Stimulated activated CD8-positive, alpha-beta memory T cell treated with anti-CD3 and anti-CD28 coated beads, Interleukin-12 subunit alpha, Interleukin-12 subunit beta, amount 100 ng/mL, for 4 hours (primary cell): Measurements from ENCODE around the gene SLC1A7.

Source experiments
- DNase-seq: peaks from one replicate; pipeline ENCODE4 v3.0.0-alpha.2; 2020; ENCODE audit warnings: low read depth

Gene SLC1A7

DNA sequence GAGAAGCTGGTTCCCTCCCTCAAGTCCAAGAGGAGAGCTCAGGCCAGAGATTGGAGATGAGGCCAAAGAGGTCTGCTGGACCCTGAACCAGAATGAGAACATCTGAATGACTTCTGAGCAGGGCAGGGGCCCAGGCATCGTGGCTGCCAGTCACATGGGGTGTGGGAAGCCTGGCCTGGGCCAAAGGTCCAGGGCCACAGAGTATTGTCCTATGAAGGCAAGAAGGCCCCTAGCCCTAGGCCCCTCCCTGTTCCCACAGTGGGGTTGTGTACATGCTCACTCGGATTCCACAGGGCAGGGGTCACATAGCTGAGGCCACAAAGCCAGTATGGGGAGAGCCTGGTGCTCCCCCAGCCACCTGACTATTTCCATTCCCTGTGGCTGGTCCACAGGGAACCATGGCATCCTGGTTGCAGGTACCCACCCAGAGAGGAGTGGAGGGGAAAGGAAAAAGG lies 18.5 kb upstream of the SLC1A7 start:
- no peak for DNase-seq

GRCh38 chr1:53158900-53159299 lies 16.5 kb upstream of the SLC1A7 start:
- no peak for DNase-seq

GRCh38 chr1:53156783-53157182 lies 14.3 kb upstream of the SLC1A7 start:
- DNase-seq = no peak

DNA sequence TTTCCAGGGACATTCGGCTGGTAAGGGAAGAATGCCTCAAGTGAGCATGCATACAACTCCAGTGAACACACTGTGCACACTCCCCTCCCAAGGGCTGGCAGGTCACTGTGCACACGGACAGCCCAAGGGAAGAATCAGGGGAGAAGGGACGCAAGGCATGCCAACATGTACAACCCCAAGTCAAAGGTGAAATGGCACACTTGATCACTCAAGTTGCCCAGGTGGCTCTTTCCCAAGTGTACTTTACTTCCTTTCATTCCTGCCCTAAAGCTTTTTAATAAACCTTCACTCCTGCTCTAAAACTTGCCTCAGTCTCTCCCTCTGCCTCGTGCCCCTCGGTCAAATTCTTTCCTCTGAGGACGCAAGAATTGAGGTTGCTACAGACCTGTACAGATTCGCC lies 13.5 kb upstream of the SLC1A7 start:
- DNase-seq = no peak

- DNase-seq = no peak
These were observed 13.1 kb upstream of the SLC1A7 start for GRCh38 chr1:53155534-53155933.

DNA sequence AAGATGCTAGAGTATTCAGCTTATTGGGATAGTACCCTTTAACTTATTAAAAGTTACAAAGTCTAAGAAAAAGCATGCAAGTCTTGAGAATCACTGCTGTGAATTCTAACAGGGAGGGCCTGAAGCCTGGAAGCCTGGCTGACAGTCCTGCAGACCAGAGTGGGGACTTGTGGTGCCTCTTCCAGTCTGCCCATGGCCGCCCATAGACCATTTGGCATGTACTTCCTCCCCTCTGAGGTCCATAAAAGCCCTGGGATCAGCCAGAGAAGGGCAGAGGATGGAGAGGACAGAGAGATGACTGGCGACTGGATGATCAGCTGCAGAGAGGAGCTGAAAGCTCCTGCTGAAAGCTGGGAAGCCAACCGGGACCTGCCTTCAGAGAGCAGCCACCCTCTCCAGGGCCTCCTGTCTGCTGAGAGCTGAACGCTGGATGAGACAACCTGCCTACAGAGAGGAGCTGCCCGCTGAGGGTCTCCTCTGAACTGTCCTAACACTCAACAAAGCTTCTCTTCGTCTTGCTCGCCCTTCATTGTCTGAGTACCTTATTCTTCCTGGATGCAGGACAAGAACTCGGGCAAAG lies 12.5 kb upstream of the SLC1A7 start:
- no peak for DNase-seq

DNA sequence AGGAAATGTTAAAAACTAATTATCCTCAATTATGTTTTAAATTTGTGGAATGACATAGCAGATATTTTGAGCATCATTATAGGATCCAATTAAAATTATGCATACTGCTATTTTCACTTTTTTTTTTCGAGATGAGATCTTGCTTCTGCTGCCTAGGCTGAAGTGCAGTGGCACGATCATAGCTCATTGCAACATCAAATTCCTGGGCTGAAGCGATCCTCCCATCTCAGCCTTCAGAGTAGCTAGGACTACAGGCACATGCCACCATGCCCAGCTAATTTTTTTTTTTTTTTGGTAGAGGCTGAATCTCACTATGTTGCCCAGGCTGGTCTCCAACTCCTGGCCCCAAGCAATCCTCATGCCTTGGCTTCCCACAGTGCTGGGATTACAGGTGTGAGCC lies 11.3 kb upstream of the SLC1A7 start:
- no peak for DNase-seq

- no peak for DNase-seq
These were observed 5.7 kb upstream of the SLC1A7 start for GRCh38 chr1:53148123-53148522.

DNA sequence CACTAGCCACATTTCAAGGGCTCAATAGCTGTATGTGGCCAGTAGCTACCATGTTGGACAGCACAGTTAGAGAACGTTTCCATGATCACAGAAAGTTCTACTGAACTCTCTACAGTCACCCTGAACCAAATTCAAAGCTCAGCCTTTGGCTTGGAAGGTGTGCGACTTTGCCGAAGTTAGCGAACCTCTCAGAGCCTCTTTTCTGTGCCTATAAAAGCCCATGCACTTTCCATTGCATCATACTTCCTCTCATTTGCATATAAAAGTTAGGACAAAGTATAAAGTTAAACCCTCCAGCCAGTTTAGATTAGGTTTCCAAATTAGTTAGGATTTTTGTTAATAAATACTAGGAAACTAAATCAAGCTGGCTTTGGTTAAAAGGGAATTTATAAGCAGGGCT lies 4.7 kb upstream of the SLC1A7 start:
- DNase-seq = no peak

DNA sequence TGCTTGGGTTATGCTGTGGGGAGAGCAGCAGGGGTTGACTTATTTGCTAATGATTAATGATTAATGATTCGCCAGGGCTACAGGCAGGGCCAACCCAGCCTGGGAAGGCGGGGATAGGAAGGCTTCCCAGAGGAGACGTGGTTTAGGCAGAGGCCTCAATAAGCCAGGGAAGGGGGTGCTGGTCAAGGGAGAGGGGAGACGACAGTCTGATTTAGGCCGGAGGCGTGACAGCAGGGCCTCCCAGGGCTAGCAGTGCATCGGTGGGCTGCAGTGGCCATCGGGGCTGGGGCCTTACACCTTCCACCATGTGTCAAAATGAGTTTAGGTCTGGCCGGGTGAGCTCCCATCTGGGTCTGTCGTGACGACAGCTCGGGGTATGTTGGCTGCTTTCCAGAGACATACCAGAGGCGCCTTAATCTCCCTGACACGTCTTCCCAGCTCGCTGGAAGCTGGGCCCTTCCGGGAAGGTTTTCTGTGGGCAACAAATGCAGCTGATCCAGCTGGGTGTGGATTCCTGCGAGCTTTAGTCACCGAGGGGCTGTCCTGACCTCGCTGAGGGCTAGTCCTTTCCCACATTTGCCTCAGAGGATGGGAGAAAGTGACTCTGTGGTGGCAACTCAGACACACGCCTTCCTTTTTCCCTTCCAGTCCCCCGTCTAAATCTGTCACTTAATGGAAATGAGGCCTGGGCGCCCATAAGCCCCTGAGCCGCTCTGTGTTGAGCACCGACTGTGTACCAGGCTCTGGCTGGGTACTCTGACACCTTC lies 3.7 kb upstream of the SLC1A7 start:
- no peak for DNase-seq

DNA sequence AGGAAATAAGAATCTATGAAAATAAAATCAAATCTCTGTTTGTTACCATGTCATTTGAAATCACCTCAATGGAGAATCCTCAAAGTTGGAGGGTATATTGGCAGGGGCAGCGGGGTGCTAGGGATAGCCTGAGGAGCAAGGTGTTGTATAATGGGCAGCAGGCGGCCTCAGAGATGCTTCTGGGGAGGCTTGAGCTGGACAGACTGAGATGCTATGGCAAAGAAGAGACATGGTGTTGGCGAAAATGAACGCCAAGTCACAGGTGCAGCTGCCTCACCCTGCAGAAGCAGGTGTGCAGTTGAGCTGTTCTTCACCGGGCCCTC lies 3.1 kb upstream of the SLC1A7 start:
- no peak for DNase-seq

- no peak for DNase-seq
These were observed 2.7 kb upstream of the SLC1A7 start for GRCh38 chr1:53145051-53145600.

DNA sequence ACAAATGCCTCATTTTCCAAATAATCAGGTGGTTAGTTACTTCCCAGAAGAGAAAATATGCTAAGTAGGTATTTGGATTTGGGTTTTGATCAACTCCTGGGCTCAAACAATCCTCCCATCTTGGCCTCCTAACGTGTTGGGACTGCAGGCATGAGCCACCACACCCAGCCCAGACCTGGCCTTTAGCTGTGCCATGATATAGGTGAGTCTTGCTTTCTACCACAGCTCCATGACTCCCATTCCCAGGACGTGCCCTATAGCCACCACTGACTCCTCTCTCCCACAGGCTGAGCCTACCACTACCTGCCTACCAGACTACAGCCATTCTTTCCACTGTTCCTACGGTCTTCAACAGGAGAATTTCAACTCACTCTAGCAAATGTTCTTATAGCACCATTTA lies 1.8 kb upstream of the SLC1A7 start:
- no peak for DNase-seq

DNA sequence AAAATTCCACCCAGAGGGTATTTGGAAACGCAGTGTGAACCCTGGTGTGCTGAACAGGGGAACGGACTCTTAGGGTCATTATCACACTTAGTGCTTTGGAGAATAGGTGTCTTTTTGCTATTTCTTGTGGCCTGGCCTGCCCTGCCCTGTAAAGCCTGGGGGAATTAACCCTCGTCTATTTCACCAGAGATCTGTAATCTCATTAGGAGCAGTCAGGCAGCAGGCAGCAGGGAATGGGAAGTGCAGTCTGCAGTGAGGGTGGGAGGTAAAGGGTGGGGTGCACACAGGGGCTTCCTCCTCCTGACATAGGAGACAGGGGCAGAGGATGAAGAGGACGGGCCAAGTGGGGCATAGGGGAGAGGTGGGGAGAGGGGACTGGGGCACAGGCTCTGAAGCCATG lies 1.1 kb upstream of the SLC1A7 start:
- no peak for DNase-seq

DNA sequence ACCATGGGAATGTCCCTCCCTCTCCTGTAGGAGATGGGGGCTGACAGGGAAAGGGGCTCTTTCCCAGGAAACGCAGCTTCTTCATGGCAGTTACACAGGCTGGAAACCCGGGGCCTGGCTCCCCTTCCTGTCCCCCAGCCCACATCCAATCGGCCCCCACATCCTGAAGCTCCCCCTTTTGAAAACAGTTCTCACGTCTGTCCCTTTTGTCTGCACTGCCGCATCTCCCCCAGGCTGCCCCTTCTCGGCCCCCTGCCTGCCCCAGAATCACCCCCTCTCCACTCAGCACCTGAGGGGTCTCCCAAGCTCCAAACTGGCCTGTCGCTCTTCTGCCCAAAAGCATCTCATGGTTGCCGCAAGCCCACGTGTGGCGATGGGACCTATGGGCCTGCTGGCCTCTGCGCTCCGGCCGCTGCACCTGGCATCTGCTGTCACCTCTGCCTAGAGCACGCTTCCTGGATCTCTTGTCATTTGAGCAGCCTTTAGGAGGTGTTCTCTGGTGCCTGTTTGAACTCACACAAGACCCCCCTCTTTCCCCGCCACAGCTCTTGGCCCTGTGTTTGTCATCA lies 867 bp downstream of the SLC1A7 start:
- DNase-seq = no peak

GRCh38 chr1:53140451-53140850 lies 2.0 kb downstream of the SLC1A7 start:
- DNase-seq = no peak

- no peak for DNase-seq
These were observed 2.5 kb downstream of the SLC1A7 start for GRCh38 chr1:53139951-53140361.

DNA sequence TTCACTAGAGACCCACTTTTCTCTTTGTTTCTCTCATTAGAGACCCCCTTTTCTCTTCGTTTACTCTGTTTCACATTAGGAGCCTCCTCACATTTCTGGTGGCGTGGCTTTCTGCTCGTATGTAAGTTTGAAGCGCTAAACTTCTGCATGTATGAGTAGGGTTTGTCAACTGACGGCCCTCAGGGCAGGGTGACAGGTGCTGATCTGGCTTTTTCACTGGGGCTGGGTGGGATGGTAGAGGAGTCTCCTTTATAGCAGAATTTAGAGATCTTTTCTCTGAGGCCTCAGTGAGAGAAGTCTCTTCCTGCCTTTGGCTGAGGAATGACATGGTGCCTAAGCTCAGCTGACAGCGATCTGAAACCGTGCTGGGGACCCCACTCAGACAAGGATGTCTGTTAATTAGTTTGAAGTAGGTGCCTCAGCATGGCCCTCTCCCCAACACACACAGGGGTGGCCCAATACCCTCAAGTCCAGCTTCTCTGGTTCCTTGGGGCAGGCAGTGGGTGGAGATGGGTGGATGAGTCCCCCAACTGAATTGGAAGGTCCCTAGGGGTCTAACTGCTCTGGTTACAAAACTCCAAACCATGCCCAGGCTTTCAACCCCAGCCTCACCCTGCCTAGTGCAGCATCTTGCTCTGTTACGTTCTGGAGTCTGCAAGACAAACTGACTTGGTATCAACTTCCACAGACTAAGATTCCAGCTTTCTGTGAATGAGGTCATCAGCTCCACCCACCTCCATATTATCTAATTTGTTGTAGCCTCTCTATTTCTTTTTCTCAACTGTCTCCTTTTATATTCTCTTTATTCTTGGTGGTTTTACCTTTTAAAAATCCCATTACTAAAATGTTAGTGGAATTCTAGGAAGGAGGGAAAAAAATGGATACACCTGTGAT lies 3.2 kb downstream of the SLC1A7 start:
- no peak for DNase-seq

DNA sequence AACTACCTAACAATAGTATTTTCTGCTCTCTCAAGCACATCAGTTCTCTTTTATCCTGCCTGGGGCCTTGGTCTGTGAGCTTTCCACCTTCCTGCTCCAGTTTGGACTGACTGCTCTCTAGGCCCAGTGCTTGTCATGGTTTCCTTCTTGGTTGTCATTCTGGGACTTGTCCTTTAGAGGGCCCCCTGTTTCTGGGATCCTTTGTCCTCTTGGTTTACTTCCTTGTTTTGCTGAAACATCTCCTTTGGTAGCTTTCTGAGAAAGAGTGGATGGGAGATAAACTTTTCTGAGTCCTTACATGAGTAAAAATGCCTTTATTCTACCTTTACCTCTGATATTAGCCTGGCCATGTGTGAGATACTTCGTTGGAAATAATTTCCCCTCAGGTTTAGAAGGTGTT lies 4.7 kb downstream of the SLC1A7 start:
- no peak for DNase-seq

DNA sequence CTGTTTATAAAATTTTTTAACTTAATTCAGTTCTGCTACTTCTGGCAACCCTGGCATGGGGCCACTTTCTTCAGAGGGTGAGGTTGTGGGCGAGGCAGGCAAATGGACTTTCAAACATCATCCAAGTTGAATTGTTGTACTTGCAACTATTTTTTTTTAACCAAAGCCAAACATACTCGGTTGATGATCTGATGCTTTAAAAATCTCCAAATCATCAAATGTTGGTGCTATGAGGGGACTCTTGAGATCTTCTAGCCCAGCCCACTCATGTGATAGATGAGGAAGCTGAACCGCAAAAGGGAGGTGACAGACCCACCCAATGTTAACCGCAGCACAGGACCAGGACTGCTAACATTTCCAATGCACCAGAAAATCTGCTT lies 6.7 kb downstream of the SLC1A7 start:
- DNase-seq = no peak

GRCh38 chr1:53134961-53135734 lies 7.3 kb downstream of the SLC1A7 start:
- no peak for DNase-seq

DNA sequence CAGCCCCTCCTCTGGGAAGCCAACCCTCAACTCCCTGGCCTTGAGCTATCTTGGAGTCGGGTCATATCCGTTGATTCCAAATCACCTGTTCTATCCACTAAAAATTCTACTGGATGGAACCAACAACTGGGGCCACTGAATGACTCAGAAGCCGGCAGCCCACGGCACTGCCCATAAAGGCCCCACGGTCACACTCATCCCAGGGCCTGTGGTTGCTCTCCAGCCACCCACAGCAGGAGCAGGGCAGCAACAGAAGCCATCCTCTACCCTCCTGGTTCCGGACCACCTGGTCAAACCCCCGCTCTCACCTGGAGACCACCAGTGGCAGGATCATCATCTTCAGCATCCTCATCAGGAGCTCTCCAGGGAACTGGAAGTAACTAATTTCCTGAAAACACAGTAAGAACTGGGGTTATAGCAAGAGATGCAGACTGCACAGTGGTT lies 8.4 kb downstream of the SLC1A7 start:
- DNase-seq = no peak
